K562 (cell line): ENCODE measurements around the gene ZNF219. TPM values are rescaled to one million over a fixed set of nuclear protein-coding genes. Genes with fewer than 3 reads are reported as not detected.
"Not testable (repeated sequence)": the region's sequence is repeated elsewhere in the genome, so short reads cannot be mapped to it uniquely, and the experiment has no call there.

Experiments
- ATAC-seq: fragments of 200-7000 bp; cut with Tn5 transposase; 3 replicates; pipeline ENCODE4 v1.9.1; 2020; ENCODE audit warnings: moderate library complexity
- BruUV-seq: library from RNA; stranded (reverse); fragments of 400-500 nt; replicated peaks from 2 replicates; lab custom pipeline; 2021; lab: Mats Ljungman, UMichigan
- CTCF ChIA-PET: fragments of 300-600 bp; formaldehyde crosslinking; extraction: SDS; loops from one replicate; lab custom pipeline; 2021; ENCODE audit warnings: low intra/inter-chr PET ratio; lab: Yijun Ruan, JAX
- POLR2A ChIA-PET: fragments of 300-600, 350-650 bp; sonication (Branson Sonifier 250); formaldehyde crosslinking; extraction: SDS; loops from one replicate; lab custom pipeline; 2021; ENCODE audit warnings: antibody characterized with exemption, inconsistent platforms; lab: Yijun Ruan, JAX
- DNase-seq, 4 experiments: peaks; one replicate each; pipeline versions ENCODE4 v3.0.0 to v3.0.0-alpha.2; 2011 to 2018; ENCODE audit warnings: low spot score in 3 of 4, mixed read lengths in 3 of 4; ENCODE audit errors: extremely low read depth in 1 of 4
- FAIRE-seq: peaks from 2 replicates; lab custom pipeline; 2011; peaks lifted over from hg19 to GRCh38; lab: Jason Lieb, UNC
- H2AFZ ChIP-seq: 2 replicates; pipeline ENCODE4 v1.6.0; 2011; ENCODE audit warnings: low read depth, low read length, control low read depth, inconsistent platforms
- H3K27ac ChIP-seq: fragments of 200-600 bp; 3 replicates; pipeline ENCODE4 v1.8.0; 2011; ENCODE audit warnings: low read depth, mild to moderate bottlenecking, control low read depth, inconsistent platforms, low read length, moderate library complexity, mixed read lengths; ENCODE audit errors: extremely low read depth
- H3K27me3 ChIP-seq, 2 experiments: fragments of 300-600 bp in 1 of 2; 2 replicates in 1 of 2; 3 replicates in 1 of 2; pipeline versions ENCODE4 v1.6.0 to v1.8.0; 2011; ENCODE audit warnings: inconsistent platforms in 2 of 2, low read length in 2 of 2, mild to moderate bottlenecking in 1 of 2, mixed read lengths in 1 of 2, moderate library complexity in 1 of 2; ENCODE audit not compliant: control insufficient read depth in 2 of 2, insufficient read depth in 2 of 2
- H3K36me3 ChIP-seq: fragments of 300-600 bp; 3 replicates; pipeline ENCODE4 v1.8.0; 2011; ENCODE audit warnings: mild to moderate bottlenecking, low read length, inconsistent platforms; ENCODE audit not compliant: control insufficient read depth, insufficient read depth
- H3K4me1 ChIP-seq, 2 experiments: fragments of 200-600 bp in 1 of 2; replicated peaks in 1 of 2; 2 replicates in 1 of 2; 3 replicates in 1 of 2; pipeline versions ENCODE4 v1.5.1 to v1.8.0; 2011; ENCODE audit warnings: inconsistent platforms in 2 of 2, low read length in 2 of 2, mild to moderate bottlenecking in 1 of 2, mixed read lengths in 1 of 2, moderate library complexity in 1 of 2; ENCODE audit not compliant: control insufficient read depth in 2 of 2, insufficient read depth in 2 of 2
- H3K4me2 ChIP-seq: 2 replicates; pipeline ENCODE4 v1.6.1; 2011; ENCODE audit warnings: low read length, control low read depth, inconsistent platforms, mixed read lengths; ENCODE audit not compliant: insufficient read depth
- H3K4me3 ChIP-seq: fragments of 200-600 bp; sonication (generic), shearing (Covaris generic); 2 replicates; pipeline ENCODE4 v1.5.1; 2016; ENCODE audit warnings: control low read depth, inconsistent platforms
- H3K79me2 ChIP-seq: fragments of 200-600 bp; 3 replicates; pipeline ENCODE4 v1.8.0; 2011; ENCODE audit warnings: low read length, inconsistent platforms; ENCODE audit not compliant: control insufficient read depth, insufficient read depth
- H3K9ac ChIP-seq, 2 experiments: 2 replicates each; pipeline versions ENCODE4 v1.6.0 to v1.6.1; 2011; ENCODE audit warnings: low read depth in 2 of 2, low read length in 2 of 2, control low read depth in 1 of 2, inconsistent platforms in 1 of 2, mild to moderate bottlenecking in 1 of 2, mixed read lengths in 1 of 2; ENCODE audit not compliant: insufficient read depth in 1 of 2
- H3K9me1 ChIP-seq: one replicate; pipeline ENCODE4 v1.6.0; 2011; ENCODE audit warnings: inconsistent platforms, mild to moderate bottlenecking, low read length, moderate library complexity; ENCODE audit not compliant: control insufficient read depth, insufficient read depth
- H3K9me3 ChIP-seq: replicated peaks from 2 replicates; pipeline ENCODE4 v1.5.1; 2011; ENCODE audit warnings: low read depth, low read length, inconsistent platforms; ENCODE audit not compliant: control insufficient read depth, insufficient read depth
- H4K20me1 ChIP-seq: replicated peaks from 2 replicates; pipeline ENCODE4 v1.6.1; 2011; ENCODE audit warnings: low read length, inconsistent platforms, mixed read lengths; ENCODE audit not compliant: control insufficient read depth, insufficient read depth
- ATF3 ChIP-seq, 2 experiments: fragments of 450-650 bp in 1 of 2; sonication (generic) in 1 of 2; formaldehyde crosslinking in 1 of 2; IDR thresholded peaks in 1 of 2; conservative IDR thresholded peaks in 1 of 2; 2 replicates each; pipeline versions ENCODE4 v1.6.1 to v1.8.1; 2016 to 2023; ENCODE audit warnings: mild to moderate bottlenecking in 2 of 2, moderate library complexity in 2 of 2, inconsistent platforms in 1 of 2, missing genetic modification reagents in 1 of 2
- BHLHE40 ChIP-seq: IDR thresholded peaks from 2 replicates; pipeline ENCODE4 v1.6.1; 2011; ENCODE audit warnings: low read length, improper control_type of control experiment
- FOSL1 ChIP-seq: fragments of 200-800 bp; sonication (Bioruptor generic); conservative IDR thresholded peaks from 2 replicates; pipeline ENCODE4 v1.6.1; 2016; ENCODE audit warnings: missing genetic modification characterization, missing compliant biosample characterization
- JUND ChIP-seq, 2 experiments: IDR thresholded peaks; 2 replicates in 1 of 2; 3 replicates in 1 of 2; pipeline ENCODE4 v1.6.1; 2011; ENCODE audit warnings: borderline replicate concordance in 2 of 2, low read depth in 2 of 2, low read length in 2 of 2, improper control_type of control experiment in 1 of 2, missing biosample characterization in 1 of 2, missing genetic modification characterization in 1 of 2, missing genetic modification reagents in 1 of 2
- KDM1A ChIP-seq, 2 experiments: fragments of 450-650 bp; IDR thresholded peaks; 2 replicates each; pipeline ENCODE4 v1.6.1; 2016; ENCODE audit warnings: mild to moderate bottlenecking in 2 of 2
- NFIC ChIP-seq: fragments of 450-650 bp; IDR thresholded peaks from 2 replicates; pipeline ENCODE4 v1.6.1; 2017; ENCODE audit warnings: mild to moderate bottlenecking, inconsistent platforms
- RREB1 ChIP-seq: fragments of 250-450 bp; sonication (Bioruptor Pico); IDR thresholded peaks from 2 replicates; pipeline ENCODE4 v1.4.0; 2020
- WGBS: fragments of 100-300 bp; shearing (Covaris generic); methylation state at CpG from one replicate; pipeline ENCODE4 v1.1.6; 2016; ENCODE audit warnings: low coverage, mixed read lengths; ENCODE audit not compliant: insufficient coverage; ENCODE audit errors: missing lambda C conversion rate; 5-methylcytosine and 5-hydroxymethylcytosine counted together
- in situ Hi-C: fragments of 300-500 bp; cut with MboI; formaldehyde crosslinking; loops from 4 replicates; pipeline ENCODE4 v1.15.0; 2018; ENCODE audit warnings: inconsistent platforms, mixed read lengths
- intact Hi-C: fragments of 100-400 bp; cut with micrococcal nuclease; formaldehyde crosslinking; loops from 2 replicates; pipeline ENCODE4 v1.14.2; 2022
- polyA plus RNA-seq, 8 experiments: library from polyadenylated mRNA; depleted of rRNA in 4 of 8; stranded (reverse) in 5 of 8; unstranded in 3 of 8; fragments of >200 nt; fragmentation: Nextera tagmentation in 2 of 8; fragmentation: Illumina TruSeq in 1 of 8; extraction: Ambion mirVana in 2 of 8; extraction: Trizol in 1 of 8; gene quantifications; 2 replicates each; pipeline versions ENCODE4 v1.2.1 to v1.2.3, GENCODE V29; 2011 to 2014; ENCODE audit warnings: inconsistent platforms in 1 of 8, missing spikeins in 1 of 8
- total RNA-seq, 7 experiments: library from RNA; depleted of rRNA in 6 of 7; stranded (reverse); fragments of >200 nt in 6 of 7; fragmentation: Illumina TruSeq in 2 of 7; extraction: Trizol in 2 of 7; gene quantifications; 2 replicates each; pipeline versions ENCODE4 v1.2.1 to v1.2.3, GENCODE V29; 2011 to 2021; ENCODE audit warnings: low replicate concordance in 1 of 7

Gene ZNF219
- total and polyA plus RNA-seq, 9 of the 15 experiments (the other 6 are each of a cell fraction or from before 2014, with no cell fraction given) = 0.29 to 10.6 (median 2.8) TPM

DNA sequence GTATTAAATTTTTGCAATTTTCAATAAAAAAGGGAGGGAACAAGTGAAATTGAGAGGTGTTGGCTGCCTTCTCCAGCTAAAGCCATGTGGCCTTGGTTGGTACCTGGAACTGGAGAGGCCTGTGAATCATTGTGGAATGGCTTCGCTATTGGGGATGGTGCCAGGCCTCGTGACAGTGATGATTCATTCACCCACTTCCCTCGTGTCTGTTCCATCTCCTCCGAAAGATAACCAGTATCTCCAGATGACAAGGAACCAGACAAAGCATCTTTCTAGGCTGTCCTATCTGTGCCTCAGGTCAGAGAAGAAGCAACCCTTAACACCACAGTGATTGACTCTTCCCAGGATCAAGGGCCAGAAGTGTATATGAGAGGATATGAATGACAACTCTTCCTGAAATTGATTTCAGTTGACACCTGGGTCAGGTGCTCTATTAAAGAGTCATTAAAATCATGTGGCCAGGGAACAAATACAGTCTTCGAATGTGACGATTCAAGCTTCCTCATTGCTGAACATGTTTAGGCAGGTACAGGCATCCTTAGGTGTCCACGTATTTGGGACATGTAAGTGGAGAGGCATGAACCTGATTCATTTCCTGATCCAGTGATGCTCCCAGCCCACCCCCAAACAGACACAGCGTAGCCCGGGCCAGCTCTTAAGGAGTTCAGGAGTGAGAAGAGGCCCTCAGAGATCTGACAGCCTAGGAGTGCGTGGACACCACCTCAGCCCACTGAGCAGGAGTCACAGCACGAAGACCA, 56.6 kb downstream of the ZNF219 start, which contains the start of gene RNASE7 (continued):
- TF ChIP-seq JUND (IDR thresholded peaks at IDR 0.05; ENCODE audit: borderline replicate concordance, low read depth, low read length) (peak; percentile 69; the same call in 1 of the 2 replicates), JUND (tag; IDR thresholded peaks at IDR 0.05; ENCODE audit: borderline replicate concordance, low read depth, low read length) (peak; percentile 20; the same call in 1 of the 3 replicates), KDM1A (IDR thresholded peaks at IDR 0.05) (0 out of 4 replicates have a peak, but pooled peaks of 1 of the 2 experiments have one; percentile 9), BHLHE40 (peak; percentile 56), ATF3 (IDR thresholded peaks at IDR 0.05) (peak; percentile 37; the same call in 1 of the 2 replicates), ATF3 (CRISPR knock-in tag; conservative IDR thresholded peaks at IDR 0.05) (no peak), FOSL1 (tag) (peak; percentile 94), RREB1 (CRISPR knock-in tag) (peak; percentile 82; the same call in 1 of the 2 replicates), NFIC (0 out of 2 replicates have a peak, but pooled peaks have one; percentile 22)
- TF ChIP-seq, all 486 proteins: peak for 15

DNA sequence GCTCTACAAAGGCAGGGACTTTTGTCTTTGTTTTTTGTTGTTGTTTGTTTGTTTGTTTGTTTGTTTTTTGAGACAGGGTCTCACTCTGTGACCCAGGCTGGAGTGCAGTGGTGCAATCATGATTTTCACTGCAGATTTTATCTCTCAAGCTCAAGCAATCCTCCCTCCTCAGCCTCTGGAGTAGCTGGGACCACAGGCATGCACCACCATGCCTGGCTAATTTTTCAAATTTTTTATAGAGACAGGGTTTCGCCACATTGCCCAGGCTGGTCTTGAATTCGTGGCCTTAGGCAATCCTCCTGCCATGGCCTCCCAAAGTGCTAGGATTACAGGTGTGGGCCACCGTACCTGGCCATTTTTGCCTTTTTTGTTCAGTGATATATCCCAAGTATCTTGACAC, 57.5 kb downstream of the ZNF219 start:
- H3K36me3 ChIP-seq, H3K4me2 ChIP-seq, in situ Hi-C loops, H3K9me1 ChIP-seq, H3K9ac ChIP-seq, H3K27me3 ChIP-seq, DNase-seq, ATAC-seq, H3K9me3 ChIP-seq, H4K20me1 ChIP-seq, H3K79me2 ChIP-seq, H3K27ac ChIP-seq, BruUV-seq, FAIRE-seq, H3K4me3 ChIP-seq, H2AFZ ChIP-seq: not testable (repeated sequence)
- WGBS = 67% methylated on average over 1 of the region's 3 CpGs
- CTCF ChIA-PET = interaction anchor here (1.5 to 2.8 kb wide), 3 partner anchors 26 to 432 kb away, joined by 6 to 33 read pairs (median 11); no protein-coding TSS in a partner anchor
- peaks cover 5 to 25% of the 10 kb centered on the region in 2 experiments; a peak in 4 of 5 replicates for H3K4me1 ChIP-seq
- POLR2A ChIA-PET = interaction anchor here (1.1 to 2.6 kb wide), 2 partner anchors 25 to 26 kb away, joined by 3 to 15 read pairs; no protein-coding TSS in a partner anchor
- intact Hi-C loops = loop anchor here (1.0 to 5.0 kb wide), 2 partner anchors 27 to 184 kb away; no protein-coding TSS in a partner anchor
